A673 (cell line): Measurements from ENCODE around the gene HS3ST5. TPM values are rescaled to one million over a fixed set of nuclear protein-coding genes. Genes with fewer than 3 reads are reported as not detected.

Experiments used
- BruUV-seq: library from RNA; stranded (reverse); fragments of 400-500 nt; replicated peaks from 2 replicates; lab custom pipeline; 2021; lab: Mats Ljungman, UMichigan
- CTCF ChIA-PET: fragments of 300-600 bp; sonication (Branson Sonifier 250); formaldehyde crosslinking; loops from one replicate; lab custom pipeline; 2022; ENCODE audit warnings: antibody characterized with exemption; lab: Charles Lee
- POLR2A ChIA-PET: fragments of 300-600 bp; sonication (Branson Sonifier 250); formaldehyde crosslinking; loops from one replicate; lab custom pipeline; 2022; ENCODE audit warnings: antibody characterized with exemption; ENCODE audit not compliant: low non-redundant PET; lab: Charles Lee
- DNase-seq: peaks from one replicate; pipeline ENCODE4 v3.0.0-alpha.2; 2015; ENCODE audit warnings: low spot score
- H3K27ac ChIP-seq: fragments of 200-600 bp; sonication (generic); 2 replicates; pipeline ENCODE4 v1.5.1; 2016; ENCODE audit warnings: mixed run types, low read depth, mild to moderate bottlenecking, mixed read lengths, antibody characterized with exemption, low read length; ENCODE audit not compliant: poor library complexity, severe bottlenecking
- H3K27me3 ChIP-seq: fragments of 200-600 bp; sonication (generic); replicated peaks from 2 replicates; pipeline ENCODE4 v1.6.1; 2017; ENCODE audit warnings: mixed run types, low read depth, mild to moderate bottlenecking, mixed read lengths, antibody characterized with exemption, low read length; ENCODE audit not compliant: insufficient read depth, poor library complexity
- H3K36me3 ChIP-seq: fragments of 200-600 bp; sonication (generic); 2 replicates; pipeline ENCODE4 v1.6.1; 2016; ENCODE audit warnings: mixed run types, mild to moderate bottlenecking, mixed read lengths, antibody characterized with exemption, low read length; ENCODE audit not compliant: insufficient read depth, poor library complexity, severe bottlenecking
- H3K4me1 ChIP-seq: fragments of 200-600 bp; sonication (generic); 2 replicates; pipeline ENCODE4 v1.6.1; 2017; ENCODE audit warnings: mixed run types, mild to moderate bottlenecking, mixed read lengths, antibody characterized with exemption, low read length; ENCODE audit not compliant: insufficient read depth, poor library complexity, severe bottlenecking
- H3K4me3 ChIP-seq: fragments of 200-600 bp; sonication (generic); 2 replicates; pipeline ENCODE4 v1.5.1; 2016; ENCODE audit warnings: low read depth, mixed run types, mild to moderate bottlenecking, mixed read lengths, low read length; ENCODE audit not compliant: poor library complexity, severe bottlenecking
- H3K9me3 ChIP-seq: fragments of 200-600 bp; sonication (generic); 2 replicates; pipeline ENCODE4 v1.6.1; 2016; ENCODE audit warnings: mixed run types, low read depth, mild to moderate bottlenecking, mixed read lengths, antibody characterized with exemption, low read length; ENCODE audit not compliant: poor library complexity, severe bottlenecking
- CTCF ChIP-seq: fragments of 300-800, 200-600 bp; sonication (generic); conservative IDR thresholded peaks from 2 replicates; pipeline ENCODE4 v1.5.1; 2017; ENCODE audit warnings: low read depth, mild to moderate bottlenecking, antibody characterized with exemption, low read length, moderate library complexity, mixed read lengths
- EZH2 ChIP-seq: fragments of 200-600 bp; sonication (generic); IDR thresholded peaks from 2 replicates; pipeline ENCODE4 v1.6.1; 2017; ENCODE audit warnings: borderline replicate concordance, low read depth, mild to moderate bottlenecking, mixed read lengths, antibody characterized with exemption, low read length; ENCODE audit not compliant: poor library complexity, severe bottlenecking
- intact Hi-C: fragments of 100-400 bp; cut with micrococcal nuclease; formaldehyde crosslinking; loops from one replicate; pipeline ENCODE4 v1.10.0; 2022; ENCODE audit not compliant: unreplicated experiment
- total RNA-seq: library from RNA; stranded (reverse); gene quantifications from 2 replicates; pipeline ENCODE4 v1.2.3, GENCODE V29; 2021

Gene HS3ST5
- total RNA-seq, 1 experiment from 2014 or later = not detected

GRCh38 chr6:114292431-114292830 is 50.4 kb downstream of the HS3ST5 start:
- TF ChIP-seq EZH2 (no peak), CTCF (no peak)
- intact Hi-C loops = no loop called here
- Histone ChIP-seq H3K4me3 (no peak overlapping the region), H3K9me3 (no peaks in the 10 kb centered on the region), H3K27ac (no peak overlapping the region), H3K36me3 (no peaks in the 10 kb centered on the region), H3K4me1 (no peaks in the 10 kb centered on the region), H3K27me3 (no peaks in the 10 kb centered on the region)
- DNase-seq = no peak
- ChIA-PET POLR2A (no interaction called here), CTCF (no interaction called here)
- no TSS peak for BruUV-seq

- DNase-seq = no peak
- H3K27ac ChIP-seq = no peak overlapping the region
- intact Hi-C loops = no loop called here
- no peaks in the 10 kb centered on the region for H3K9me3 ChIP-seq
- ChIA-PET POLR2A (no interaction called here), CTCF (no interaction called here)
- H3K4me1 ChIP-seq = no peaks in the 10 kb centered on the region
- no peaks in the 10 kb centered on the region for H3K27me3 ChIP-seq
- H3K4me3 ChIP-seq = no peak overlapping the region
- H3K36me3 ChIP-seq = no peaks in the 10 kb centered on the region
- BruUV-seq = no TSS peak
- TF ChIP-seq EZH2 = no peak
These were observed 51.4 kb downstream of the HS3ST5 start for GRCh38 chr6:114291428-114291827.

- H3K27ac ChIP-seq = no peak overlapping the region
- POLR2A ChIA-PET = no interaction called here
These were observed 52.0 kb downstream of the HS3ST5 start for GRCh38 chr6:114290864-114291263.

More at GRCh38 chr6:114290864-114291263, 52.0 kb downstream of the HS3ST5 start:
- no peak for DNase-seq
- CTCF ChIA-PET = no interaction called here
- Histone ChIP-seq H3K9me3 (no peaks in the 10 kb centered on the region), H3K36me3 (no peaks in the 10 kb centered on the region), H3K27me3 (no peaks in the 10 kb centered on the region), H3K4me1 (no peaks in the 10 kb centered on the region), H3K4me3 (no peak overlapping the region)
- TF ChIP-seq EZH2 (no peak), CTCF (no peak)
- intact Hi-C loops = no loop called here
- no TSS peak for BruUV-seq
